GM10248 (cell line): Measurements from ENCODE around the gene PRSS37.

Source experiments
- CTCF ChIA-PET: fragments of 300-600 bp; sonication (Branson Sonifier 250); formaldehyde crosslinking; extraction: SDS; loops from one replicate; lab custom pipeline; 2021; ENCODE audit warnings: antibody characterized with exemption; lab: Yijun Ruan, JAX
- POLR2A ChIA-PET: fragments of 350-650 bp; sonication (Branson Sonifier 250); formaldehyde crosslinking; extraction: SDS; loops from one replicate; lab custom pipeline; 2020; ENCODE audit warnings: antibody characterized with exemption; lab: Yijun Ruan, JAX
- DNase-seq: peaks from one replicate; pipeline ENCODE4 v3.0.0; 2012; ENCODE audit errors: extremely low spot score
- TF ChIP-seq, protein P1 (sequence below): IDR thresholded peaks from 2 replicates; pipeline ENCODE4 v1.5.1; 2012; ENCODE audit warnings: mild to moderate bottlenecking, low read depth; ENCODE audit errors: extremely low read depth, missing control alignments, control extremely low read depth

PRSS37 gene

DNA sequence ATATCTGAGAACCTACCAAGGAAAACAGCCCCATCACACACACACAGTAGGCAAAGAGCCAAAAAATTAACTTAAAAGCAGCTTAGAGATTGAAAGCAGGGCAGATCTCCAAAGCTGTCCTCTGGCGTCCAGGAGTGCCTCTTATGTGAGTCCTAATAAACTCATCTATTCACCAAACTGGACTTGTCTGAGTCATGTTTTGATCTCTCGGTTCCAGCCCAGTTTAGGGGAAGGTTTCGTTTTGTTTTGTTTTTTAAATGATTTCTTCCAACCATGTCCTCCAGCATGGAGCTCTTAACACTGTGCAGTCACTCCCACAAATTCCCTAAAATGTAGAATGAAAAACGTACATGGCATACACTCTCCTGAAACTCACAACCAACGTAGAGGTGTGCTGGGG is 6.7 kb upstream of the PRSS37 start:
- POLR2A ChIA-PET: no interaction called here
- TF ChIP-seq, protein P1, sequence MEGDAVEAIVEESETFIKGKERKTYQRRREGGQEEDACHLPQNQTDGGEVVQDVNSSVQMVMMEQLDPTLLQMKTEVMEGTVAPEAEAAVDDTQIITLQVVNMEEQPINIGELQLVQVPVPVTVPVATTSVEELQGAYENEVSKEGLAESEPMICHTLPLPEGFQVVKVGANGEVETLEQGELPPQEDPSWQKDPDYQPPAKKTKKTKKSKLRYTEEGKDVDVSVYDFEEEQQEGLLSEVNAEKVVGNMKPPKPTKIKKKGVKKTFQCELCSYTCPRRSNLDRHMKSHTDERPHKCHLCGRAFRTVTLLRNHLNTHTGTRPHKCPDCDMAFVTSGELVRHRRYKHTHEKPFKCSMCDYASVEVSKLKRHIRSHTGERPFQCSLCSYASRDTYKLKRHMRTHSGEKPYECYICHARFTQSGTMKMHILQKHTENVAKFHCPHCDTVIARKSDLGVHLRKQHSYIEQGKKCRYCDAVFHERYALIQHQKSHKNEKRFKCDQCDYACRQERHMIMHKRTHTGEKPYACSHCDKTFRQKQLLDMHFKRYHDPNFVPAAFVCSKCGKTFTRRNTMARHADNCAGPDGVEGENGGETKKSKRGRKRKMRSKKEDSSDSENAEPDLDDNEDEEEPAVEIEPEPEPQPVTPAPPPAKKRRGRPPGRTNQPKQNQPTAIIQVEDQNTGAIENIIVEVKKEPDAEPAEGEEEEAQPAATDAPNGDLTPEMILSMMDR: no peak
- CTCF ChIA-PET: no interaction called here
- DNase-seq: no peak

DNA sequence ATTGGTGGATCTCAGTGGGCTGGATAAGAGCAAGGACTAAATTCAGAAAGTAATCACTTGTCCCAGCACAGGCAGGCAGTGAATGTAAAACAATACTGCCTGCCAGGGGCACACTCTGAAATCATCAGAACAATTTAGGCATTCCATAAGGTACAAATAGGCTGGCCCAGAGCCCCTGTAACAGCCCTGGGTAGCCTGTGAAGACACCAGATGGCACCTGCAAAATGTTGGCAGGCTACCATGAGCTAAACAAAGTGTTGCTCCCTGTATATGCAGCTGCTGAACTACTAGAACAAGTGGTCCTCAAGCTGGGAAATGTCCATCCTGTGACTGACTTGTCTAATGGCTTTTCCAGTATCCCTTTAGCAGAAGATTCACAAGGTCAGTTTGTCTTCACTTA is 3.0 kb upstream of the PRSS37 start:
- ChIA-PET CTCF (no interaction called here), POLR2A (no interaction called here)
- TF ChIP-seq, protein P1: no peak
- no peak for DNase-seq

DNA sequence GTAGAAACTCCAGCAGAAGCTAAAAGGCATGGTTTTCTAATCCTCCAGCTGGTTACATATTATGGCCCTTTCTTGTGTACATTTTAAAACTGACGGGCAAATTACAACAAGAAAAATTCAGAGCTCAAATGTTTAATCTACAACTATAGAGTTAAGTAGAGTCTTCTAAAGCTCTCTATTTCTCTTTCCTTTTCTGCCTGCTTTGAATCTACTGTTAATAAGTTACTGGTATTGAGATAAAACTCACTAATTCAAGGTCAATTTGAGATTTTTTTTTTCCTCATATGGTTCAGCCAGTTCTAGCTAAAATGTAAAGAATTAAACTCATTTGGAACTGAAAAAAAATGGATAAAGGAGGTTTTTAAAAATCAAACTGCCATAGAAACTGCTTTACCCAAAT is 1.6 kb upstream of the PRSS37 start:
- TF ChIP-seq, protein P1: no peak
- ChIA-PET POLR2A (no interaction called here), CTCF (interaction anchor here (0.8 to 1.5 kb wide), 2 partner anchors 10 to 16 kb away, joined by 3 read pairs; no protein-coding TSS in a partner anchor)
- DNase-seq: no peak

DNA sequence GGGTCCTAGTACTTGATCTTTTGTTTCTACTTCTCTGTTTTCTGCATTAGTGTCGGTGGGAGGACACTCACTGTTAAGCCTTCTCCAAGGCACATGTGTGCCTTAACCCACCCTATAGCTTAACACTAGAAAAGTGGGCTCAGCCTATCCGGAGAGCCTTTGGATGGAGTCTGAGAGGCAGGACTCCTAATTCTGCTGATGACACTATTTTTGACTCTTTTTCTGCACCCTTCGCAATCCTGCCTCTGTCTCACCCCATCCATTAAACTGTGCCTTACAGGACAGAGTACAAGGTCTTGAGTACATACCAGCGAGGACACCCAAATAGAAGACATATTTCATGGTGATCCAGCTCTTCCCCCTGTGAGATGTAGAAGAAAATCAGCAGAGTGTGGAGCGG is 577 bp downstream of the PRSS37 start:
- no peak for DNase-seq
- TF ChIP-seq, protein P1: no peak
- POLR2A ChIA-PET: no interaction called here
- CTCF ChIA-PET: interaction anchor here (0.9 to 1.6 kb wide), 2 partner anchors 10 to 20 kb away, joined by 3 to 5 read pairs; no protein-coding TSS in a partner anchor

DNA sequence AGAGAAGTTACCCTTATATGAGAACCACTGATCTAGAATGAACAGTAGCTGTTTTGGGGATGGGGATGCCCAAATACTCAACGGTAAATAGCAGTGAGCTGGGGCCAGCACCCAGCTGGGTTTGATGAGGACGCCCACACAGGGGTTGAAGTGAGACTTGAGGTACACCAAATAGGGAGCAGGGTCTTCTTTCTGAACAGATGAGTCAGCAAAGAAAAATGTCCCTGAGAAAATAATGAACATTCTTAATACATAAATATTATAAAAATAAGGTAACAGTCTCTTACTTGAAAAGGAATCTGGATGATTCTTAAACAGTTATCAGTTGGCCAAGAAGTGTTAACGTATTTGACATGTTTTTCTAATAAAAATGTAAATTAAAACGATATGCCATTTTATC is 2.0 kb downstream of the PRSS37 start:
- ChIA-PET POLR2A (no interaction called here), CTCF (no interaction called here)
- no peak for DNase-seq
- TF ChIP-seq, protein P1: no peak

DNA sequence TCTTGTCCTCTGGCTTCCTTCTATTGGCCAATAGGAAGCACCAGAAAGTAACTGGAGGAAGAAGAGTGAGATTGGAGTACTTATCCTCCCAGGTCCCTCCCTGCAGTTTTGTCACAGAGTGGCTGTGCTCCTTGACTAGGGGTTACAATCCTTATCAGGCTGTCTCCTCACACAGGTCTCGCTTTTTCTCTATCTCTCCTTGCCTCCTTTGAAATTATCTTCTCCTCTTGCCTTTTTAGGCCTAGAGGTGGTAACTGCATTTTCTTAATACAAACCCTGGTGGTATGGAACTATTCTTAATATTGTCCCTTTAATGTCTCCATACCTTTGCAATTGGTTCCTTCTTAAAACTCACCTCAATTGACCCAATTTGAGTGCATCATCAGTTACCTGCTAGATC is 2.7 kb downstream of the PRSS37 start:
- ChIA-PET POLR2A (no interaction called here), CTCF (no interaction called here)
- no peak for DNase-seq
- TF ChIP-seq, protein P1: no peak
